NCI-H2227 treated with DMSO at 0.1 percent for 48 hours (cell line): ENCODE measurements around the gene MTARC1.

Source experiments
- DNase-seq: peaks from one replicate; lab custom pipeline; 2025; lab: John Stamatoyannopoulos, UW

Gene MTARC1

DNA sequence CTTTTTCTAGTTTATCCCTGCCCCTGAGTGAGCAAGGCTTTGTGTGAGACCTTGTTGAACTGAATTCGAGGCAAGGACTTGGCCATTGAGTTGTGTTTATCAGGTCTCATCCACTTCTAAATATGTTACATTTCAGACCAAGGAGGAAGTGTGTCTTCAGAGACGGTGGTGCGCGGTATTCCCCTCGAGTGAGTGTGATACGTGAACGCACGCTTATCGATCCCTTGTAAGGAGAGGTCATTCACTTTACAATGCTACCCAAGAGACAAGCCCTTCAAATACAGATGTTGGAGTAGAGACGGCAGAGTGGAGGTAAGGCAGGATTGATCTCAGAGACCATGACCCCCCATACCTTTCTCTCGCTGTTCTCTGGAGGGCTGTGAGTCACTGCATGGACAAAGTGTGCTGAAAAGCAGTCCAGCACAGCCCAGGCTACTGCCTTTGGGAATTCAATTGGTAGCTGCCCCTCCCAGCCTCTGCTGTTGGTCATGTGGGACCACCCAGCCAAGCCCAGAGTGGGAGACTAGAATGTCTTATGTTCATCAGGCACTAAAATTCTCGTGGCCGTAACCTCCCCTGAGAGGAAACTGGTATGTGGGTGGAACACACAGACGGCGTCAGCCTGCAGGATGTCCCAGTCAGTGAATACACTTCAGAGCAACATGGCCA lies 16.3 kb upstream of the MTARC1 start:
- DNase-seq = no peak

- DNase-seq = no peak
Measured at GRCh38 chr1:220772846-220773245, 13.9 kb upstream of the MTARC1 start.

DNA sequence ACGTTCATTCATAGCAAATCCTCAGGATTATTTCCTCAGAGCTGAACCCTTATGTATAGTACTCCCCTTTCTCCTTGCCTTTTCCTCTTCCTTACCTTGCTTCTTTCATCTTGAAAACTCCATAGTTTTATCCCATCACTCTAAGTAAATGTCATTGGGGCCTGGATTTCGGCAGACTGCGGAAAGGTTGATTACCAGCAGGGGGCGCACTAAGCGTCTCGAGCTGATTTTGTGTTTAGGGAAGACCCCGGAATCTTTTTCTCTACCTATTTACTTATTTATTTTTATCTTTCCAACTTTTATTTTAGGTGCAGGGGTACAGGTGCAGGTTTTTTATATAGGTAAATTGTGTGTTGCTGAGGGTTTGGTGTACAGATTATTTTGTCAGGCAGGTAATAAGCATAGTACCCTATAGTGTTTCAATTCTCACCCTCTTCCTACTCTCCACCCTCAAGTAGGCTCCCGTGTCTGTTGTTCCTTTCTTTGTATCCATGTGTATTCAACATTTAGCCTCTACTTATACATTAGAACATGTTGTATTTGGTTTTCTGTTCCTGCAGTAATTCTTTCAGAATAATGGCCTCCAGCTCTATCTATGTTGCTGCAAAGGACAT lies 11.4 kb upstream of the MTARC1 start:
- DNase-seq = no peak

GRCh38 chr1:220776254-220776653 lies 10.5 kb upstream of the MTARC1 start:
- no peak for DNase-seq

GRCh38 chr1:220776720-220777326 lies 9.9 kb upstream of the MTARC1 start:
- peak; percentile 79 for DNase-seq

DNA sequence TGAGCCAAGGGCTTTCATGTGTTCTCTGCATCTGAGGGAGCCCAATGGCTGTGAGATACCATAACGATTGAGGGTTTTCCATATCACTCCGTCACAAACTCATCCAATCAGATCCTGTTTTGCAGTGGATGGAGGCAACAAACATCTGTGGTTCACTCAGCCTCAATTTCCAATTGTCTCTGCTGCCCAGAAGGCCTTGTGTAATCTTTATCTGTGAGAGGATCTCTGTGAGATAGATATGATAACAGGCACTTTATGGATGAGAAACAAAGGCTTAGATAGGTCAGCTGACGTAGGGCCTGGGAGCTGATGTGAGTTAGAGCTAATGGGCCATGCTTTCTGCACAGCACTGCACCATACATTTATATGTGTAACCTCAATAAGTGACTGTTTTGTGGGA lies 3.3 kb upstream of the MTARC1 start:
- DNase-seq = no peak

GRCh38 chr1:220784751-220785150 lies 2.0 kb upstream of the MTARC1 start:
- no peak for DNase-seq

- no peak for DNase-seq
Measured at GRCh38 chr1:220785166-220786056, 1.3 kb upstream of the MTARC1 start.

DNA sequence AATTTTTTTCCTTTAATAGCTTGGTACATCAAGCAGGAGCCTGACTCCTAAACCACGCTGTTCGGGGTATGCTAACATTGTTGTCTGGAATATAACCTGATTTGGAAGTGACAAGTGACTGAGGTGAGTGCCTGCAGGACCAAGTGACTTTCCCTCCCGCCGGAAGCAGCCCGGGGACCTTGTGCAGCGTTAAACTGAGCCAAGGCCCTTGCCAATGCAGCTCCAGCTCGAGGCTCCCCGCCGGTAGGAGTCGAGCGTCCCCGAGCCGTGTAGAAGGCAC lies 716 bp upstream of the MTARC1 start:
- DNase-seq = no peak

GRCh38 chr1:220787069-220787619 lies 431 bp downstream of the MTARC1 start:
- DNase-seq = peak; percentile 65

- no peak for DNase-seq
Measured at GRCh38 chr1:220788900-220789299, 2.2 kb downstream of the MTARC1 start.

DNA sequence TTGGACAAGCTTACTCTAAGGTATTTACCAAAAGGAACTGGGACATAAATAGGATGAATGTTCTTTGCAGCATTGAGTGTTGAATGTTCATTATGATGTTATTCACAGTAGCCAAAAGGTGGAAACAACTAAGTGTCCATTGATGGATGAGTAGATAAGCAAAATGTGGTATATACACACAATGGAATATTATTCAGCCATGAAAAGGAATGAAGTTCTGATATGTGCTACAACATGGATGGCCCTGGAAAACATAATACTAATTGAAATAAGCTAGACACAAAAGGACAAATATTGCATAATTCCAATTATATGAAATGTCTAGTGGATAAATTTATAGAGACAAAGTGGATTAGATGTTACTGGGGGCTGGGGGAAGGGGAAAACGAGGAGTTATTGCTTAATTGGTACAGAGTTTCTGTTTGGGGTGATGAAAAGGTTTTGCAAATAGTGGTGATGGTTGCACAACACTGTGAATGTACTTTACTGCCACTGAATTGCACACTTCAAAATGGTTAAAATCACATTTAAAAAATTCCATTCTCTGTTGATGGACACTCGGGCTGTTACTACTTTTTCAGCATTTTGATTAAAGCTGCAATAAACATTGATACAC lies 2.9 kb downstream of the MTARC1 start:
- DNase-seq = no peak

DNA sequence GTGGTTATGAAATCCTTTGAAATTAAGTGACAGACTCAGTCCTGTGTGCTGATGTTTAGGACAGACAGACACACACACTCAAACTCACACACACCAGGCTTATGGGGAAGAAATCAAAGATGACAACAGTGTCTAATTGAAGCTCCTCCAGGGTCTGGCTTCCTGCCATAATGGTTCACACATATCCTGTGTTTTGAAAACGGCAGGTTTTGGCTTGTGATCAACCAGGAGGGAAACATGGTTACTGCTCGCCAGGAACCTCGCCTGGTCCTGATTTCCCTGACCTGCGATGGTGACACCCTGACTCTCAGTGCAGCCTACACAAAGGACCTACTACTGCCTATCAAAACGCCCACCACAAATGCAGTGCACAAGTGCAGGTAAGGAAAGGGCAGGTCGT lies 4.6 kb downstream of the MTARC1 start:
- no peak for DNase-seq

DNA sequence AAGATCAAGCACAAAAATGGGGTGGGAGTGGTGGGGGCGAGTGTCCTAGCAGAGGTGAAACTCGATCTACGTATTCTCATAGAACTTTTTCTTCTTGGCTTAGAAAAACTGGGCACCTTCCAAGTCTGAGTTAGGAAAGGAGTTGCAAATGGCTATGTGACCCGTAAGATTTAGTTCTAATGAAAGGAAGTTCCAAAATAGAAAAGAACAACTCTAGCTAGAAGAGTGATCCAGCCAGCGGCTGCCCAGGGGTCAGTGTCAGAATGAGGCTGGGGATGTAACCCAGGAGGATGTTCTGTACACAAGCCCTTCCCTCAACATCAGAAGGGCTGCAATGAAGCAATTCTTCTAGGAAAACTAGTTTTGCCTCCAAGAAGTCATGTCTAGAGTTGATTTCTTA lies 5.2 kb downstream of the MTARC1 start:
- DNase-seq = no peak

DNA sequence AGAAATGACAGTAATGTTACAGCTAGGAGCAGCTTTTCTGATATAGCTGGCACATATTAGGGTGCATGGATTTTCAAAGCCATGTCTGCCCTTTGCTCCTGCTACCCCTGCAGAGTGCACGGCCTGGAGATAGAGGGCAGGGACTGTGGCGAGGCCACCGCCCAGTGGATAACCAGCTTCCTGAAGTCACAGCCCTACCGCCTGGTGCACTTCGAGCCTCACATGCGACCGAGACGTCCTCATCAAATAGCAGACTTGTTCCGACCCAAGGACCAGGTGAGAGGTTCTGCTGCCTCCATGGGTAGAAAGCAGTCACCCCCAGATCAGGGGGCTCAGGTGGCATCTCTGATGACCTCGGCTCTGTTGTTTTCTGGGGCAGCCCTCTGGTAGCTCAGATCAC lies 9.8 kb downstream of the MTARC1 start:
- DNase-seq = no peak

DNA sequence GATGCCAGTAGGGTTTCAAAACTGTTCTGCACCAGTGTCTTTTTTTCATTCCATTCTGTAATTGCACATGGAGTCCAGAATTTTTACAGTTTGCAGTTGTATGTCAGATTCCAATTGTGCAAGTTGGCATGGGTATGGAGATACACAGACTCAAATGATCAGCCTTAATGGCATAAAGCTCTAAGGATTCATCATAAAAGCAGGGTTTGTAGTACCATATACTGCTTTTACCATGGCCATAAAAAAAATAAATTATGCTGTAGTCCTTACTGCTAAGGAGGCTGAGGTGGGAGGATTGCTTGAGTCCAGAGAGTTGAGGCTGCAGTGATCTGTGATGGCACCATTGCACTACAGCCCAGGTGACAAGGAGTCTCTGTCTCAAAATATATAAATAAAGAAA lies 10.3 kb downstream of the MTARC1 start:
- no peak for DNase-seq

GRCh38 chr1:220797553-220797952 lies 10.8 kb downstream of the MTARC1 start:
- DNase-seq = no peak

- DNase-seq = no peak
Measured at GRCh38 chr1:220798338-220798737, 11.6 kb downstream of the MTARC1 start.

GRCh38 chr1:220800262-220800661 lies 13.5 kb downstream of the MTARC1 start:
- DNase-seq = no peak

GRCh38 chr1:220803401-220804201 lies 16.9 kb downstream of the MTARC1 start:
- peak; percentile 7 for DNase-seq

DNA sequence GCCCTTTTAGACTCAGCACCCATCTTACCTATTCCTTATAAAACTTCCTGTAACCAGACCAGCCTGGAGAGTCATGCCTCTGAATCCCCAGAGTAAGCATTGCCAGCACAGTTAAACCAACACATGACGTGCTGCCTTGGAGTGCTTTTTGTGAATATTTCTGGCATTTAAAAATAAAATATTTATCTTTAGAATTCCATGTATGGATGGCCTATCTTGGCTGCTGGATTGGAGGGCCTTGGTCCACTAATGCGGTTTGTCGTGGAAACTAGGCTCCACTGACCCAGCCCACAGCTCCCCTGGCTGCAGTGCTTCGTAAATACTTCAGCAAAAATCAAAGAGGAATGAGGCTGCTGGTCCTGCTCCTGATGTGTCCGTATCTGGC lies 17.5 kb downstream of the MTARC1 start:
- no peak for DNase-seq
